Raji (cell line): ENCODE measurements around the gene ANKRD22.
A peak's percentile ranks its signal among the peaks of the same experiment; 100 is the strongest.

ENCODE experiments used
- POLR2A ChIP-seq: IDR thresholded peaks from 2 replicates; pipeline ENCODE4 v1.6.1; 2011; ENCODE audit warnings: low read depth, low read length, control low read depth; ENCODE audit not compliant: insufficient read depth

Gene ANKRD22

GRCh38 chr10:88851706-88852105 is at the start of gene ANKRD22:
Gene ANKRD22, minus strand, starts transcription at chr10:88851844. Its CDS starts 237 bp downstream, at chr10:88851607.
- no peak for TF ChIP-seq POLR2A

- TF ChIP-seq POLR2A, result no peak
Observed at GRCh38 chr10:88899886-88900285, 48.2 kb upstream of the ANKRD22 start.

GRCh38 chr10:88898727-88899126 is 47.1 kb upstream of the ANKRD22 start:
- no peak for TF ChIP-seq POLR2A

DNA sequence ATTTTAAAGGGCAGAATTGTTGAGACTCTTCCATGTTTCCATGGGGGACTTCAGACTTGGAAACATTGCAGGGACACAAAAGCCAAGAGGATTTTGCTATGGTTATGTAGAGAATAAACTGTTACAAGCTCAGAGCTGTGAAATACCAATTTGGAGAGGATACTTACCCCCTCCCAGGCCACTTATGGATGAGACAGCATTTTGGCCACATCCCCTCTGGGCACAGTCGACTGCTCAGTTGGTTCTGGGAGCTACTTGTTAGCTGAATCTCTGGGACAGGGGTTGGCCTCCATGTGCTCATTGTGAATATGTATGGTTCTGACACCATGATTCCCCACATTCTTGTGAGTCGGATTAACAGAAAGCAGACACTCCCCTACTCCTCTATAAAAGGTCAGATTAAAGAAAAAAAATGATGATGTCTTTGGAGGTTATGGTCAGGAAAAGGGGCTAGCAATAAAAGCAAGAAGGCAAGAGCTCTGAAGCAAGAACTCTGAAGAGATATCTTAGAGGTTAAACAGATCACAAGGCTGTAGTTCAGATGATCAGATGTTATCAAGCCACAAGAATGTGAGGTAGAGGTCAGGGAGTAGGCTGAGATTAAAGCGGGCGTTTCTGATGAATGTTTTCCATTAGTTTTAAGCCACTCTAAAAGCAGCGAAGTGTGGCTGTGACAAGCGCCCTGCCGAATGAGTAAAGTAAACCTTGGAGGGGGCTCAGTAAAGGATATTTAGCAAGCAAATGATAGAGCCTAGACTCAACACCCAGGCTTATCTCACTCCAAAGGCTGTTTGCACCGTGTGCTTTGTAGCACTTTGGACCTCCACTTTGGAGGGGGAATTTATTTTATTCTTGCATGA is 45.6 kb upstream of the ANKRD22 start:
- no peak for TF ChIP-seq POLR2A

GRCh38 chr10:88896372-88896993 is 44.8 kb upstream of the ANKRD22 start:
- TF ChIP-seq POLR2A, result no peak

- TF ChIP-seq POLR2A, result no peak
Observed at GRCh38 chr10:88895250-88895649, 43.6 kb upstream of the ANKRD22 start.

GRCh38 chr10:88893611-88894010 is 42.0 kb upstream of the ANKRD22 start:
- TF ChIP-seq POLR2A, result no peak

GRCh38 chr10:88892222-88892967 is 40.8 kb upstream of the ANKRD22 start:
- TF ChIP-seq POLR2A, result no peak

- TF ChIP-seq POLR2A, result no peak
Observed at GRCh38 chr10:88890681-88891381, 39.2 kb upstream of the ANKRD22 start.

DNA sequence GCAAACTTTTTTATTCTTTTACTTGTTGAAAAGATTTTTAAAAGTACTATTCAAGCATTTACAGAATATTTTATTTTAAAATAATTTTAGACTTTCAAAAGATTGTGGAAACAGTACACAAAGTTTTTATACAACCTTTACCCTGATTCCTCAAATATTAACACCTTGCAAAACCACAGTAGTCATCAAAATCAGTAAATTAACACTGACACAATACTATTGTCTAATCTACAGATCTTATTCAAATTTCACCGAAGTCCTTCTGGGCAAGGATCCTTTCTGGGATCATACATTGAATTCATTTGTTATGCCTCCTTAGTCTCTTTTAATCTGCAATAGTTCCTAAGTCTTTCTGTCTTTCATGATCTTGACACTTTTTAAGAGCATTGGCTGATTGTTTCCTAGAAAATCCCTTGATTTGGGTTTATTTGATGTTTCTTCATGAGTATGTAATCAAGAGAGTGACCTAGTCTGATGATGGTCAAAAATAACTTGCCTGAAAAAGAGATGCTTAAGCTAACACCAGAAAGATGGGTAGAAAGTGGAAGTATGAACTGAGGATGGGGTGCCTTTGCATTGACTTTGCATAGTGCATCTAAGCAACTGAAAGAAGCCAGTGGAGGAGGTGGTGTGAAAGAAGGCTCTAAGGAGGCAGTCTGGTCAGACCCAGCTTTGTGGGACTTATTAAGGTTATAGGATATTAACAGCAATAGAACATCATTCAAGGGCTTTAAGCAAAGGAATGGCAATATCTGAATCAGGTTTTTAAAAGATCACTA is 38.1 kb upstream of the ANKRD22 start:
- no peak for TF ChIP-seq POLR2A

- TF ChIP-seq POLR2A, result no peak
Observed at GRCh38 chr10:88888810-88889445, 37.3 kb upstream of the ANKRD22 start.

- TF ChIP-seq POLR2A, result peak; percentile 45; the same call in 1 of the 2 replicates
Observed at GRCh38 chr10:88886557-88886956, 34.9 kb upstream of the ANKRD22 start.

- peak; percentile 52; the same call in 1 of the 2 replicates for TF ChIP-seq POLR2A
Observed at GRCh38 chr10:88883448-88883809, 31.8 kb upstream of the ANKRD22 start.
